Gastroesophageal sphincter (tissue), 2 donors: Measurements from ENCODE around the gene CDH13.

Experiments
- EP300 ChIP-seq: sonication (generic); formaldehyde crosslinking; IDR thresholded peaks from one replicate; pipeline ENCODE4 v1.6.1; 2017; ENCODE audit warnings: antibody characterized with exemption, mild to moderate bottlenecking
- POLR2A ChIP-seq, 2 donors: fragments of 450-650 bp; IDR thresholded peaks; one replicate each; pipeline ENCODE4 v1.6.1; 2017; ENCODE audit warnings: antibody characterized with exemption in 2 of 2, mild to moderate bottlenecking in 2 of 2, moderate library complexity in 1 of 2
- POLR2AphosphoS5 ChIP-seq: sonication (generic); formaldehyde crosslinking; IDR thresholded peaks from one replicate; pipeline ENCODE4 v1.6.1; 2017; ENCODE audit warnings: antibody characterized with exemption

DNA sequence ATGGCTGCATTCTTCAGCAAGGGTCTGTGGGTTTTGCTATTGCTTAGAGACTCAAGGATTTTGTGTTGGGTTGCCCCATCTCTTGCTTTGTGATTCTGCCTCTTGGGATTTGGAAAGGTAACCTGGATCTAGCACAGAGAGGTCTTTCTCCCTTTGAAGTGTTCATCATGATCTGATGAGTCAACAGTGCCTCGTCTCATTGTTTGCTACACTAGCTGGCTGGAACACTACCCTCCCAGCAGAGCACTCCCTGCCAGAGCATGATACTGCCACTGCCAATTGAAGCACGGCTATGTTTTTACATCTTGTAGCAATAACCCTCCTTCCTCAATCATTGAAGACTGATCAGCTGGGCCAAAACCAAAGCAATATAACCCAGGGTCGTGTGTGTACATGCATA is 361.0 kb downstream of the CDH13 start:
- TF ChIP-seq EP300 (no peak), POLR2A (IDR thresholded peaks at IDR 0.05) (no peak), POLR2AphosphoS5 (no peak)
